SK-N-MC (cell line): ENCODE results near the gene NOX5.

ENCODE experiments used
- EZH2 ChIP-seq: fragments of 200-600 bp; sonication (generic); IDR thresholded peaks from one replicate; pipeline ENCODE4 v1.6.1; 2017; ENCODE audit warnings: antibody characterized with exemption
- FOXP2 ChIP-seq: optimal IDR thresholded peaks from 2 replicates; pipeline ENCODE3; 2011; ENCODE audit warnings: mild to moderate bottlenecking, moderate library complexity; ENCODE audit not compliant: insufficient read depth; ENCODE audit errors: extremely low read length, control extremely low read depth
- POLR2AphosphoS5 ChIP-seq: IDR thresholded peaks from 2 replicates; pipeline ENCODE4 v1.6.1; 2012; ENCODE audit warnings: mild to moderate bottlenecking, low read depth, low read length, borderline replicate concordance

- TF ChIP-seq EZH2: no peak
- TF ChIP-seq POLR2AphosphoS5: no peak
- no peak for TF ChIP-seq FOXP2
These were observed 32.6 kb upstream of the NOX5 start for GRCh38 chr15:68981941-68982340.
